ENCODE measurements around the gene FUT7.

The FUT7 gene

GRCh38 chr9:137032858-137033257 is 970 bp upstream of the FUT7 start:
- DNase-seq: no peak

GRCh38 chr9:137030538-137031527 is 1.1 kb downstream of the FUT7 start:
- DNase-seq: no peak

DNA sequence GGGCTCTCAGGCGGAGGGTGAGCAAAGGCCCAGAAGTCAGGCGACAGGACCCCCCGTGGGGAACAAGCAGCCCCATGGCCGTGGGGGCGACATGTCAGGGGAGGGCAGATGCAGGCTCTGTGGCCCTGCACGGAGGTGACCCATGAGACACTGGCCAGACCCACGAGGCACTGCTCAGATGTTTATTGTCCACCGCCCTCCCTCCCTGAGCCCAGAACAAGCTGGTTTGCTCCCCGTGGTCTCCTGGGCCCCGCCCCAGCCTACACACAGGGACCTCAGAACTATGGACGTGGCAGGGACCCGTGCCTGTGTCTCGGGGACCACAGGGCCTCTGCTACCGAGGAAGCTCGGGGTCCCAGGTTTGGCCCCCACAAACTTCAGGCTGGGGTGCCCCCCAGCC is 1.9 kb downstream of the FUT7 start:
- DNase-seq: no peak

DNA sequence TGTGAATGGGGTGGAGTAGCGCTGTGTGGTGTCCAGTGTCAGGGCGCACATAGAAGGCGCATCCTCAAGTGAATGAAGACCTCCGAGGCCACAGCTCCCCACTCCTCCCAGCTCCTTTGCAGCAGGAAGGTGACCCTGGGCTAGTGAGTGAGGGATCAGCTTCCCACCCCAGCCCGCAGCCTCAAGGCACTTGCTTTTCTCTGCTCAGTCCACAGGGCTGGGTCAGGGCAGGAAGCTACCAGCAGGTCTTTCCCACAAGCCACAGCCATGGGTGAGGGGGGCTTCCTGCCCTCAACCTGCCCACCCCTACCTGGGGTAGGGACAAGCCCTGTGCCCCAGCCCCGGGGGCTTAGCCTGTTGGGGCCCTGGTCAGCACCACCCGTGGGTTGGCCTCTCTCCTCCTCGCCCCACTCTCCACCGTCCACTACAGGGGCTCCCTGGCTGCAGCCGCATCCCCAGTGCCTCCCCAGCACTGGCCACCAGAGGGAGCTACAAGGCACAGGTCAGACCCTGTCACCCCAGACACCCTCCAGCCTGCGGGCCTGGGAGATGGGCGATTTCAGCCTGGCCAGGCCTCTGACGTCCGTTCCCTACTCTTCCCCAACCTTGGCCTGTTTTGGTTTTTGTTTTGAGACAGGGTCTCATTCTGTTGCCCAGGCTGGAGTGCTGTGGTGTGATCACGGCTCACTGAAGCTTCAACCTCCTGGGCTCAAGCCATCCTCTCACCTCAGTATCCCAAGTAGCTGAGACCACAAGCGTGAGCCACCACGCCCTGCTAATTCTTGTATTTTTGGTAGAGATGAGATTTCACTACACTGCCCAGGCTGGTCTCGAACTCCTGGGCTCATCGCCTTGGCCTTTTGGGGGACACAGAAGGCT is 2.6 kb downstream of the FUT7 start:
- peak; percentile 26 for DNase-seq

- DNase-seq: peak; percentile 64
Observed at GRCh38 chr9:137028263-137029057, 3.4 kb downstream of the FUT7 start.

DNA sequence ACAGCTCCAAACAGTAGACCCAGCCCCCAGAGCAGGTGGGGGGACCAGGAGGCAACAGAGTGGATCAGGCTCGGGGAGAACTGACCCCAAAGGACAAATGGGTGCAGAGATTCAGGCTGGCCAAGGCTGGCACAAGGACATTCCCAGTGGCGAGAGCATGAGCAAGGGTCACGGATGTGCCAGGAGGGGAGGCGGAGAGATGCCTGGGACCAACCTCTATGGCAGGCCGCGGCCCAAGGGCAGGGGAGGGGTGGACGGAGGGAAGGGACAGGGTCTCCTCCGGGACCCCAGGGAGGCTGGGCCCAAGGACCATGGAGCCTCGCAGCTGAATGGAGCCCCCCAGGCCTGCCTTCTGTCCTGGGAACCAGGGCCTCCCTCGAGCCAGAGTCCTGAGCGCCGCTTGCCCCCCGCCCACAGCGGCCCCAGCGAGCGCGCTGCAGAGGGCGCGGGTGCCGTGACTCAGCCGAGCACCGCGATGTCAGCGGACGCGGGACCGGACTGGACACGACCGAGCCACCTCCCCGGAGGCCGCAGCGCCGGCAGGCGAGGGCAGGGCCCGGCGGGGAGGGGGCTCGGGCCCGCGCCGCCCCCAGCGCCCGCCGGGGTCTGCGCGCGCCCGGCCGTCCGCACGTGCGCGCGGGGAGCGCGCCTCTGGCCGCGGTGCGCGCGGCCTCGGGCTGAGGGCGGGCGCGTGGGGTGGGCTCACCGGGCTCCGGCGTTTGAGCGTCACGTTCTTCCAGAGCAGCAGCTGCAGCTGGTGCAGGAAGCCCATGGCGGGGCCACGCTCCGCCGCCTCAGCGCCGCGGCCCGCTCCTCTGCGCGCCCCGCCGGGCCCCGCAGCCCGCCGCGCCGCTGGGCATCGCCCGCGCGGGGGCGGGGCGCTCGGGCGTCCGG is 4.3 kb downstream of the FUT7 start, which contains the start of gene ABCA2:
Gene ABCA2, minus strand, starts transcription at position 869 of the 894 bp plus-strand sequence. Its CDS starts 97 bp downstream, at position 772.
- no peak for DNase-seq

DNA sequence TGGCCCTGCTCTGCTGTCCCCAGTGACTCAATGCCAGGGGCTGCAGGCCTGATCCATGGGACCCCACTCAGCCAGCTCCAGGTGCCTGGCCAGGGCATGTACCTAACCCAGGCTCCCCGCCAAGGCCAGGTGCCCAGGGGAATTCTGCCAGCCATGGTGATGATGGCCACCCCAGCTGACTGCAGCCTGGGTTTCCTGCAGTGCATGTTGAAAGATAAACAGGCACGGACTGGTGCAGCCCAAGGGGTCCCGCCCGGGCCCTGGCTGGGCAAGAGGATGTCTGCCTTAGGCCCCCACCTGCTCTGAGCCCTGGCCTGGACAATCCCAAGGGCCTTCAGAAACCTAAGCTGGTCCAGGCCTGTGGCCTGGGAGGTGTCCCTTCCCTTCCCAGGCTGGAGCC is 5.1 kb downstream of the FUT7 start:
- DNase-seq: no peak

DNA sequence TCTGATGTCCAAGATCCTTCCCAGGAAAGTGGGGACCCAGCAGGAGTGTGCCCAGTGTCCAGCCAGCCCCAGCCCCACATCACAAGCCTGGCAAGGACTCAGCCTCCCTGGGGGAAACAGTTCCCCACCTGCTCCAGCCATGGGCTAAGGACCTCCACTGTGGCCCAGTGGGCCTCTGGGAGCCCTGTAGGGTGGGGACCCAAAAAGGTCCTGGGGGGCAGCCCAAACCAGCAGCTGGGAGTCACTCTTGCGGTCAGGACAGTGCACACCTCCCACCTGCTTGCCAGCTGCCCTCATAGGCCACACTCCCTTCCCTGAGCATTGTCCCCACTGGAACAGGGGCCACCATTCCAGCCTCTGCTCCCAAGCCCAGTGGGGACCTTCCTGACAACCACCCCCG is 5.5 kb downstream of the FUT7 start:
- no peak for DNase-seq

GRCh38 chr9:137025517-137025966 is 6.3 kb downstream of the FUT7 start:
- DNase-seq: peak; percentile 87

- DNase-seq: no peak
Observed at GRCh38 chr9:137023583-137023991, 8.3 kb downstream of the FUT7 start.

DNA sequence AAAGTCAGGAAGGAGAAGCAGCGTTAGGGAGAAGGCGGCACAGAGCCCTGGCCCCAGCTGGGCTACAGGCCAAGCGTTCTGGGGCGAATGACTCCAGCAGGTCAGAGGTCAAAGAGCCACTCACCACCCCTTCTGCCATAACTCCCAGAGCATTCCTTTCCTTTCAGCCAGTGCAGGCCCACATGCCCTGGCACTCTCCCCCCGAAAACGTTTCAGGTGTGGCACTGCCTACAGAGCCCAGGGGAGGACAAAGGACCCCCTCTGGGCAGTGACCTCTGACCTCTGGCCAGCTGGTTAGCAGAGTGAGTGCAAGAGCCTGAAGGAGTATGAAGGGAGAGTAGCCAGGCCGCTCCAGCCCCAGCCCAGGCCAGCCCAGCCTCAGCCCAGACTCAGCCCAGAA is 8.7 kb downstream of the FUT7 start:
- DNase-seq: no peak

DNA sequence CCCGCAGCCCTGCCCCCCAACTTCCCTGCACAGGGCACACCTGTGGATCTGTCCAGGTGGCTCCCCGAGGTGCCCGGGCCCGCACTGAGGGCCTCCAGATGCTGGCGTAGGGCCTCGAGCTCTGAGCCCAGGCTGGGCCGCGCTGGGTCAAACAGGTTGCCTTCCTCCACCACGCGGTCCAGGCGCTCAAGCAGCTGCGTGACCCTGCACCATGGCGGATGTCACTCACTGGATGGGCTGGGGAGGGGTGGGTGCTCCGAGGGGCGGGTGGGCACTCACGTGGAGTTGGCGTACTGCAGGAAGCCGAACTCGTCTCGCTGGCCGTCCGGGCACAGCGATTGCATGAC is 9.3 kb downstream of the FUT7 start:
- no peak for DNase-seq

- no peak for DNase-seq
Observed at GRCh38 chr9:137021979-137022661, 9.8 kb downstream of the FUT7 start.

GRCh38 chr9:137021568-137021978 is 10.3 kb downstream of the FUT7 start:
- DNase-seq: no peak

DNA sequence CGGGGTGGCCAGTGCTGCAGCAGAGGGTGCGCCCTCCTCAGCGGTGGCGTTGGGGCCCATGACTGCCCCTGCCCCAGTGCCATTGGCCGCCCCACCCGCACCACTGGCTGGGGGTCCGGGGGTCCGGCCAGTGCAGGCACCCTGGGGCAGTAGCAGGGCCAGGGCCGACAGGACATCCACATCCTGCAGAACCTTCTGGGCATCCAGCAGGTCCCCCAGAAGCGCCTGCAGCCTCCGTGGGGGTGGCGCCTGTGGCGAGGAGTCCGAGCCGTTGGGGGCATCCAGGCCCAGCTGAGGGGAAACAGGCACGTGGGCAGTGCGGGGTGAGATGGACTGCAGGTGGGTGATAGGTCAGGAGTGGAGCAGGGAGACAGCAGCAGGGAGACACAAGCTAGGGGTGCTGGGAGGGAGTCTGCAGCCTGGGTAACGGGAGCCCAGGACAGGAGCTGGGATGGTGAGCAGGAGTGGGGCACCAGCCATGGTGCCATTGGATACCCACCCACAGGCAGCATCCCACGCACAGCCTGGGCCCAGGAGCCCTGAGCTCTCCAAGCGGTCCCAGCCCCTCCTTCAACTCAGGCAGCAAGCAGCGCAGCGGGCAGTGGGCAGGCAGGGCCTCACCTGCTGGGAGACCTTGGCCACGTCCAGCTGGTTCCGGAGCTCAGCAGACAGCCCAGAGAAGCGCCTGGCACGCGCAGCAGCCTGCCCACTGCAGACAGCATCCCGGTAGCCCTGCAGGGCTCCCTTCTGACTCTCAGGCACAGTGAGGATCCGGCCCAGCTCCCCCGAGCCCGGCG is 10.9 kb downstream of the FUT7 start:
- DNase-seq: no peak

DNA sequence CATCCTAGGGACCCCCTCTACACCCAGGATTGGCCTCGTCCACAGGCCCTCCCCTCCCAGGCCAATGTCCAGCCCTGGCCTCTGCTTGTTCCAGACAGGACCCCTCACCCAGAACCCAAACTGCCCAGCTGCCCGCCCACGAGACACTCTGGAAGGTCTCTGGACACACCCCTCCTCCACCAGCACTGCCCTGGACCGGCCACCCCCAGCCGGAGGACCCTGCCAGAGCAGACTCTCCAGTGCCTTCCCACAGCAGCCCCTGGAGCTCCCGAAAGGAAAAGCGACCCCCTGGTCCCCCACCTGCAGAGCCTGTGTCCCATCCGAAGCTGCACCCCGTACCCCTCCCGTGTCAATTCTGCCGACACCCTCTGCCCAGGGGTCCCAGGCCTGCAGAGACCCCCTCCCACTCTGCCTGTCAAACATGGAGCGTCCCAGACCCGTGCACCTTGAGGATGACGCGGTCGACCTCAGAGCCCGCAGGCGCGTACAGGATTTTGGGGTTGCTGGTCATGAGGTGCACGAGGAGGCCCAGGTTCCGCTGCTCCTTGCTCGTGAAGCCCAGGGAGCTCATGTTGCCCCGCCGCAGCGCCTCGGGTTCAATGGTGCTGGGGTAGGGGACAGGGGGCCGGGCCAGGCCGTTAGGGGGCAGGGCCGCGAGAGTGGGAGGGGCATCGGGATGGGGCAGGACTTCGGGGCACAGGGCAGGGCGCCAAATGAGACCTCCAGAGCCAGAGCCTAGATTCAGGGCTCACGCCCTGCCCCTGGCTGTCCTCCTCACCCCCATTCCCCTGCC is 11.8 kb downstream of the FUT7 start:
- no peak for DNase-seq

GRCh38 chr9:137018761-137019559 is 12.9 kb downstream of the FUT7 start:
- no peak for DNase-seq

DNA sequence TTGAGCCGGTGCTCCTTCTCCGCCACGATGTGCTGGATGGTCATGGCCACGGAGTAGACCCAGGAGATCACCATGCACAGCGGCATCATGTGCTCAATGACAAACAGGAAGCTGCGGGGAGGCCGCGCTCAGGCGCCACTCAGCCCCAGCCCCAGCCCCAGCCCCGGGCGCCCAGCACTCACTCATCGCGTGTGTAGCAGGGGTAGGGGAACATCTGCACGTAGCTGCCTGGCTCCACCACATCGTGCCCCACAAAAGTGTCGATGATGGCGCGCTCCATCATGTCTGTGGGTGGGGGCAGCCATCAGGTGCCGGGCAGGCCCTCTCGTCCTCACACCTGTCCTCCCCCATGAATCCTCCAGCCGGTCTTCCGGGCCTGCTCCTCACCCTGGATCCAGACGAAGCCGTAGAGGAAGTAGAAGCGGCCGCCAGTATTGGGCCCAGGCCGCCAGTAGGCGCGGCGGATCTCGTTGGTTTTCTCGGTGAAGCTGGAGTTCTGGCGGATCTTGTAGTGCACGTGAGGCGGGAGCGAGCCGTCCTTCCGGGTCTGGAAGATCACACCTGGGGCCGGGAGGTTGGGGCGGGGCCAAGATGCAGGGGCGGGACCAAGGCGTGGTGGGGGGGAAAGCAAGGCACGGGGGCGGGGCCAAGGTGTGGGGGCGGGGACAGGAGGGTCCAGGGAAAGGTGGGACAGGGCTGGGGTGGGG is 13.9 kb downstream of the FUT7 start:
- no peak for DNase-seq
